ENCODE results near the gene ATP10A.
"Not testable (repeated sequence)": the region's sequence is repeated elsewhere in the genome, so short reads cannot be mapped to it uniquely, and the experiment has no call there.

Gene ATP10A

DNA sequence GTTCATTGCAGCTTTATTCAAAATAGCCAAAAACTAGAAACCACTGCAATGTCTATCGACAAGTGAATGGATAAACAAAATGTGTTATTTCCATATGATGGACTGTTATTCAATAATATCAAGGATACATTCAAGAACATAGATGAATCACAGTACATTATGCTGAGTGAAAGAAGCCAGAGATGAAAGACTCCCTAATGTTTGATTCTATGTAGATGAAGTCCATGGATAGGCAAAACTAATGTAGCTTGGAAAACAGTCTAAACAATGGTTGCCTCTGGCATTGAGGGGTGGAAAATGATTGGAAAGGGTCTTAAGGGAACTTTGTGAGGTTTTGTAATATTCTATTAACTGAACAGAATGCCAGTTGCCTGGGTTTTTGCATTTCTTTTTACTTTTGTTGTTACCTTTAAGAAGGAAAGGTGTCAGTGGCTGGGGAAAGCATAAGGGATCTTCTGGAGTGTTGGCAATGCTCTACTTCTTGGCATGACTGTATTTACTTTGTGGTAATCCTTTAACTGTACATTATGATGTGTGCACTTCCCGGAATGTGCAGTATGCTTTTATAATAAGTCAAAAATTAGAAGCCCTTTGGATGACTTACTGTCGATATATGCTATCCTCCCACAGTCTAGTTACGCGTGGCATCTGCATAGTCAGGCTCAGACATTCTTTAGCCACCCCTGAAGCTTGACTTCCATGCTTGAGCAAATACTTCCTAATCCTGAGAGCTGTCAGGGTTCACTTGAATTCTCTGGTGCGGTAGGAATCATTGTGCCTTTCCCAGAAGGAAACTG is 20.5 kb upstream of the ATP10A start:
- DNase-seq (ENCODE audit: low spot score) = peak; percentile 61

DNA sequence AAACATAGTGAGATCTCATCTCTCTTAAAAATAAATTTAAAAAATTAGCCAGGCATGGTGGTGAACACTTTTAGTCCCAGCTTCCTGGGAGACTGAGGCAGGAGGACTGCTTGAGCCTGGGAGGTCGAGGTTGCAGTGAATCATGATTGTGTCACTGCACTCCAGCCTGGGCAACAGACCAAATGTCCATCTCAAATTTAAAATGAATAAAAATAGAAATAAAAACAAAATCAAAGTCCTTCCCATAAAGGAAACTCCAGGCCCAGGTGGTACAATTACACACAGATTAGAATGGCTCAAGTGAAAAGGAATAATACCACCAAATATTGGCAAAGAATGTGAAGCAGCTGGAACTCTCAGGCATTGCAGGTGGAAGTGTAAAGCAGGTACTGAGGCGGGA is 19.3 kb upstream of the ATP10A start:
- no peak for DNase-seq (ENCODE audit: low spot score)

DNA sequence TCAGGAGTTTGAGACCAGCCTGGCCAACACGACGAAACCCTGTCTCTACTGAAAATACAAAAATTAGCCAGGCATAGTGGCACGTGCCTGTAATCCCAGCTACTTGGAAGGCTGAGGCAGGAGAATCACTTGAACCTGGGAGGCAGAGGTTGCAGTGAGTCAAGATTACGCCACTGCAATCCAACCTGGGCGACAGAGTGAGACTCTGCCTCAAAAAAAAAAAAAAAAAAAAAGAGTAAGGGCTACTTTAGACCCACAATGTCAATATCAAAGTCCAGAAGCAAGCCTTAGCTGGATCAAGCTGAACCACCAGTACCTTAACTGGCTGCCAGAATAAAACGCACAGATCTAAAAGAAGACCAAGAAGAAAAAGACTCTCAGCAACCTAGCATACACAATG is 17.8 kb upstream of the ATP10A start:
- not testable (repeated sequence) for DNase-seq (ENCODE audit: low spot score)

DNA sequence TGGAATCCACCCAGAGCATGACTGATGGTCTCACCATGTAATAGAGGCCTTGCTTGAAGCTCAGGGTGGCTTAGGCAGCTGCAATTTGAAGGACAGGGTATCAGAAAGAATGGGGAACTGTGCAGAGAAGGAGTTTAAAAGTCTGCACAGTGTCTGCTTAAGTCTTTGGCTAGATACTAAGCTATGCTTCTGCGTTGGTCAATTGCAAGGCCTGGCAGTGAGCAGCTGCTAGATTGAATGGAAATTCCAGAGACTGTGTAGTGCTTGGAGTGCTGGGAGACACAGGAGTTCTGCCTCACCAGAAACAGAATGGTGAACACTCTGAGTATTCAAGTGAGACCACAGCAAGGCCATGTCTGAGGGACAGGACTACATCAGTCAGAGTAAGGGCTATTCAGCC is 17.3 kb upstream of the ATP10A start:
- no peak for DNase-seq (ENCODE audit: low spot score)

DNA sequence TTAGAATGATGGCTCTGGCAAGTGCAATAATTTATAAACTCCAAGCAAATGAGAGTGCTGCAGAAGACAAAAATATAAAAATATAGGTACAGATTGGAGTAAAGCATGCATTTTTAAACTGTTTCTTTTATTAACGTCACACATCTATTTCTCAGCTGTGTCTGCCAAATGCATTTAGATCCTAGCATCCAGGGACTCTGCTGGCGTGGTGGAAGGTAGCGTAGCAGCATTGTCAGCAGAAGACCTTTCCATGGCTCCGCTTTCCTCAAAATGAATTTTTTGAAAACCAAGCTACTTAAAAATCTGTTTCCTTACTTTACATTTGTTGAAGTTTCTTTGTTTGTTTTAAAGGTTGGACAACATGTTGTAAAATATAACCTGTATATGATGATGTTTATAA is 16.3 kb upstream of the ATP10A start:
- no peak for DNase-seq (ENCODE audit: low spot score)

DNA sequence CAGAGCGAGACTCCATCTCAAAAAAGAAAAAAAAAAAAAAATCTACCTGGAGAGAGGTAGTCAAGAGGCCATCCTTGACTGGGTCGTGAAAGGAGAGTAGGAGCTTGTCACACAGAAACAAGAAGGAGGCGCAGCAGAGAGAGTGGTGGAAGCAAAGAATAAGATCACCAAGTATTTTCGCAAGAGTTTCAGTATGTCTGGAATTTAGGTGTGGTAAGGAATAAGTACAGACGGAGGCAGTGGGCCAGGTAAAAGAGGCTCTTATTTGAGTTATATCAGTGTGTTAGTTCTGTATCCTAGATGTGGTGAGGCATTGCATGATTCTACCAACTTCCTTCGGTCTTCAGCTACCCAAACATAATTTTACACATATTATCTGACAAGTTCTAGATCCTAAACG is 14.6 kb upstream of the ATP10A start:
- no peak for DNase-seq (ENCODE audit: low spot score)

DNA sequence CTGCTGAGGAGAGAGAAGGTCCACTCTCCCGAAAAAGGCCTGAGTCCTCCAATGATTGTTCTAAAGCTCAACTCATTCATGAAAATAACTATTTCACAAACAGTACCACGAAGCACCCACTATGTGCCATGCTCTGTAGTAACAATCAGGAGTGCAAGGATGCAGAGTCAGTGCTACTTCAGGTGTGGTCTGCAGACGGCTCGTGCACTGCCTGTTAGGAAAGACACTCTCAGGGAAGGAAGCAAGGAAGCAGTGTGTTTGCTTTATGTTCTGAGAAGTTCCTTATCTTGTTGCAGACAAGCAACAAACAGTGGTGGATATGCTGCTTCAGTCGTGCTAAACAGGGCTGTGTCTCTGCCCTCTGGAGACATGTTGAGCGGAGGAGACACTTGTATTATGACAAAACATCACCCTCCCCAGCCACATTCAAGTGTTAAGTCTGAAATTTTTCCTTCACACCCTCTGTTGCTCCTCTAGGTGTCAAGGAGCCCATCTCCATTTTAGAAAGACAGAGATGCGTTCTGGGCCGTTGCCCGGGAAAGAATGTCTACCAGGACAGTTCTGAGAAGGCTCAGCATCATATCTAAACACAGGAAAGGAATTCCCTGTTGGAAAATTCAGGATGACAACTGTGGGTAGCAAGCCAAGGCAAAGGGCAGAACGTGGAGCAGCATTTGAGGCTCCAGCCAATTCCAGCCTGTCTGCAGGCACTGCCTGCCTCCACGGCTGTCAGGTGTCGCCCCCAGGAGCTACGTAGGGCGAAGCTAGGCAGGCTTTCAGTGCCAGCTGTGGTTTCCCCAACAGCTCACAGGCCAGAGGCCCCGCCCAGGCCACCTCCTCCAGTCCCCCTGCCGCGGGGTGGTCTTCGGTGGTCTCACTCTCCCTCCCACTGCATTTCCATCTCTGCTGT is 13.4 kb upstream of the ATP10A start:
- no peak for DNase-seq (ENCODE audit: low spot score)

DNA sequence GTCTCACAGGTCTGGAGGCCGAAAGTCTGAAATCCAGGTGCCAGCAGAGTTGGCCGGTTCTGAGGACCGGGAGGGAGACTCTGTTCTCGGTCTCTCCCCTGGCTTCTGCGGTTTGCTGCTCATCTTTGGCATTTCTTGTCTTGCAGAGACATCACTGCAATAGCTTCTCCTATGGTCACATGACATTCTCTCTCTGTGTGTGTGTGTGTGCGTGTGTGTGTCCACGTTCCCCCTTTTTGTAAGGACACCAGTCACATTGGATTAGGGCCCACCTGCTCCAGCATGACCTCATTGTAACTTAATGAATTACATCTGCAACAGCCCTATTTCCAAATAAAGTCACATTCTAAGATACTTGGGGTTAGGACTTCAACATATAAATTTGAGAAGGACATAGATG is 12.4 kb upstream of the ATP10A start:
- no peak for DNase-seq (ENCODE audit: low spot score)

DNA sequence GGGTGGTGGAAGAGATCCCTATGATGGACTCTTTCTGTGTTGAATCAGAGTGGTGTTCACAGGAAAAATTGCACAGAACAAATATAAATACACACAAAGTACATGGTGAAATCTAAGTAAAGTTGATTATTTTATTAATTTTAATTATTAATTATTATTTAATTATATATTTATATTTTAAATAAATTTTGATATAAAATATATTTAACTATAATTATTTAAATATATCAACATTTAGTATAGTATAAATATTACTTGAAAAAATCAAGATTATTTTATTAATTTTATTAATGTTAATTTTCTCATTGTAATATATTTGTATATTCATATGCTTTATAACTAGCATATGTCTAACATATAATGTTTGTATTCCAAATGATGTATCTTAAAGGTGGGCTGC is 11.3 kb upstream of the ATP10A start:
- no peak for DNase-seq (ENCODE audit: low spot score)

DNA sequence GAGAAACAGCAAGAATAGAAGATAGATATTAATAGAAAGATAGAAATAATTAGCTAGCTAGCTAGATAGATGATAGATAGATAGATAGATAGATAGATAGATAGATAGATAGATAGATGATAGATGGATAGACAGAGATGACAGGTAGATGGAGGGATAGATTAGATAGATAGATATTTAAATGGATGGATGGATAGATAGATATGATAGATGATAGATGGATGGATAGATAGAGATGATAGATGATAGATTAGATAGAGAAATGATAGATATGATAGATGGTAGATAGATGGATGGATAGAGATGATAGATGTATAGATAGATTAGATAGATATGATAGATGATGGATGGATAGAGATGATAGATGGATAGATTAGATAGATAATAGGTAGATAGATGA is 8.3 kb upstream of the ATP10A start:
- DNase-seq (ENCODE audit: low spot score) = no peak

DNA sequence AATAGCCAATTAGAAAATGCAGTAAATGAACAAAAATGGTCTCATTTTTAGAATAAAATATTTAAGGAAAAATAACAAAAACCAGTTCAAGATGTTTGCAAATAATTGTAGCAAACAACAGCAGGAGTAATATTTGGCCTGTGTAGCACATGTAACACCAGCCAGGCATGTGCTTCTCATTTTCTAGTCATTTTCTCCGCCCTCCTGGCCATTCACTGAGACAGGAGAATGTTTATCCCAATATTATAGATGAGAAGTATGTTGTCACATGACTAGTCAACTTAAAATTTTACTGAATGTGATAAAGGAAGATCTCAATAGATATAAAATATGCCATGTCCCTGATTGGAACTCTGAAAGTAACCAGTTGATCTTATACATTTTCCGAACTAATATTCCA is 7.8 kb upstream of the ATP10A start:
- no peak for DNase-seq (ENCODE audit: low spot score)

DNA sequence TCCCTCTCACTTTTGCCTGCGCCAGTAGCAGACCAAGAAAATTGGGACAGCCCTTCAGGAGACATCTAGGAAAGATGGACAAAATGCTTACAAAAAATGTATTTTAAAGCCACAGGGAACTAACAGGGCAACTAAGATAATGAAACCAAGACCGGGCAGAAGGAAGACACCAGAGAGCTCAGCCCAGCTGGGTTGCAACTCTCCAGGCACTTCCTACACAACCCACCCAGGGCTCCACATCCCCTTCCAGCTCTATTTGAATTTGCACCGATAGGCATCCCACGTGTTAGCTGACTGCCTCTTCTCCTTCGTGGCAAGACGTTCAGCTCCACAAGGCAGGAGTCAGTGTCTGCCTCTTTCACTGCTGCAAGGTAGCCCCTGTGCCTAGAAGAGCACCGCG is 6.6 kb upstream of the ATP10A start:
- DNase-seq (ENCODE audit: low spot score) = no peak

DNA sequence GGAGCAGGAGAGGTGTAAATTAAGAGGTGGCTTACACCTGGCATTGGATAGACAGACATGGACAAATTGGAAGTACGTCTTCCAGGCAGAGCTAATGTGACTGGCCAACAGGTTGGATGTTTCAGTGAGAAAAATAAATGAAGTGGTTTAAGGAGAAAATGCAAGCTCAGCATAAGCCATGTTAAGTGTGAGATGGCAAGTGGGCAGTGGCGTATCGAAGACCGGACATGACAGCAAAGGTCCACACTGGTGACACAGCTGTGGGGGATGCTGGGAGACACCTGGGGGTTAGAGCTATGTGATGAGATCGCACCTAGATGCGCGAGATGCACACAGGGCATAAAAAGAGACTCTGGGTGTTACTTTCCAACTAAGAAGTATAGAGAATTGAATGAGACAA is 3.7 kb upstream of the ATP10A start:
- DNase-seq (ENCODE audit: low spot score) = no peak

DNA sequence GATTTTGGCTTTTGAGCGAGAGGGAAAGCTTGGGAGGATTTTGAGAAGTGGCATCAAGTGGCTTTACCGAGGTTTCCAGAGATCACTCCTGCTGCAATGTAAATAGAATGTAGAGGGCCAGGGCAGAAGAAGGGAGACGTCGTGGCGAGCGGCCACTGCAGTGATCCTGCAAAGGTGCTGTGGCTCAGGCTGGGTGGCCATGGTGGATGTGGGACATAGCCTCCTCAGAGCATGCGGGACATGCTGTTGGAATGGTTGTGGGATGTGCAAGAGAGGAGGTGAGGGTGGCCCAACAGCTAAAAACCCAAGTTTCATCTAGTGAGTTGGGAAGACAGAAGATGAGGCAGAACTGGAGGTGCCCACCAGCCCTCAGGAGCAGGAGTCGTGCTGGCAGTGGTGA is 3.1 kb upstream of the ATP10A start:
- DNase-seq (ENCODE audit: low spot score) = no peak

DNA sequence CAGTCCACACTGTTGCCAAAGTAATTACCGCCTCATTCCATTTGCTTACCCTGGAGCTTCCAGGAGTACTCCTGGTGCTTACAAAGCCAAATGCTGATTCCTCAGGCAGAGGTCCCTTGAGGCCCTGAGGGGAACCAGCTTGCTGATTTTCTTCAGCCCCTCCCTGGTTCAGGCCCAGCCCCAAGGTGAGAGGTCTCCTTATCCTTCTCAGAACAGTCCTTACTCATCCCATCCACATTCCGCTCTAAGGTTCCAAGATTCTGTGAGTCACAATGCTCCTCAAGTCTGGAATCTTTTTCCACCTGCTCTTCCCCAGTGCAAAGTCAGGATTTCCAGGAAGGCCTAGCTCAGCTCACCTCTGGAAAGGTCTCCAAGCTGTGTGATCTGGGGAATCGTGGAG is 1.8 kb upstream of the ATP10A start:
- DNase-seq (ENCODE audit: low spot score) = no peak

DNA sequence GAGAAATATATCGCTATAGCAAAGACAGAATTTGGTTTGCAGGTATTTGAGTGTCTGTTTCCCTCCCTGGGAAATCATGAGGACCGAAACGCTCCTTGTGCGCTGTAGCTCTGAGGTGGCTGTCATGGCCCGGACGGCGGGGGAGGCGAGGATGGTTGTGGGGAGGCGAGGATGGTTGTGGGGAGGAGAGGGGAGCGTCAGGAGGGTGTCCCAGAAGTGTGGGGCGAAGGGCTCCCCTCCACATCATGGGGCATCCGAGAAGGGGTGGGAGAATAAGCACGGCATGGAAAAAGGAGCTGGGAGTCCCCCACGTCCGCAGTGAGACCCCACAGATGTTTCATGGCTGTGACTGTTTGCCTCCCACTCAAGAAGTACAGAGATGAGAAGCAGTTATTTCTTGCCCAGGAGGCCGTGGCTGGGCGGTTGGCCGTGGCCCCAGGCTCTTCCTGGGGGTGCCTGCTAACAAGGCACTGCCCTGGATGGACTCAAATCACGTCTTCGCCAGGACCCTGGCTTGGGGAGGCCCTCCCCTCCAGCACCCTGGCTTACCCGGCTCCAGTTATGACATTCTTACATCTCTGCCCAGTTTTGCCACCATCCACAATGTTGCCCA is 947 bp upstream of the ATP10A start:
- no peak for DNase-seq (ENCODE audit: low spot score)

DNA sequence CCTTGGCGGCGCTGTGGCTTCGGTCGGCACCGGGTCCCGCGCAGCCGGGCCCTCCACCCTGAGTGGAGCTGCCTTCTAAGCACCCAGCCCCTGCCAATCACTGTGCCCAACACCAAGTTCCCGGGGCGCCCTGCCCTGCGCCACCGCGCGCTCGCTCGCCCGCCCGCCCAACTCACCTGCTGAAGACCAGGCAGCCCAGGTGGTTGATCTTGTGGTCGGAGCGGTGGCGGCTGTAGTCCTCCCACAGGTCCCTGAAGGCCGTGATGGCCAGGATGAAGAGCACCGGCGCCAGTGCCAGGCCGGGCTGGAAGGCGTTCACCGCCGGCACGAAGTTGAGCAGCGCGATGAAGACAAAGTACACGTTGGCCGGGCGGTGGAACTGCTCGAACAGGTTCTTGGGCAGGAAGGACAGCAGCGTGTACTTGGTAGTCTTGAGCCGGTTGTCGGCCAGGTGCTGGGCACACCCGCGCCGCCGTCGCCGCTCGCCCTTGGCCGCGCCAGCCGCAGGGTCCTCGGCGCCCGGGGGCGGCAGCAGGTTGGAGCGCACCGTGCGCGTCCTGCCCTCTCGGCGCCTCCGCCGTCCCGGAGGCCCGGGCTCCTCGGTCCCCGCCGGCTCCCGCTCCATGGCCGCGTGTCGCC is 536 bp downstream of the ATP10A start:
- no peak for DNase-seq (ENCODE audit: low spot score)

DNA sequence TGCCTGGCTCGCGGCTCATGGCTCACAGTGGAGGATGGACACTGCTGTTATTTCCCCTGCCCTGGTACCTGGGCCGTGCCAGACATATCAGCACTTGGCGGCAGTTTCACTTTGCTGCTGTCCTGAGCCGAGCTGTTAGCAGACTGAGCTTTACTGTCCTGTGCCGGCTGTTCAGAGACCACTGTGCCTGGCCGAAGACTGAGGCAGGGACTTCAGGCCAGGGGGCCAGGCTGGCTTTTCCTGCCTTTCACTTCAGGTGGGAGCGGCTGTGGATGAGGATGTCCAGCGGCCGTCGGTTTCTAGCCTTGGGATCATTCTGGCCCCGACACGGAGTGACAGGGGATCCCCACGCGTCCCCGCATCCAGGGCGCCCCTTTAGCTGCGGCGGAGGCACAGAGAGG is 1.1 kb downstream of the ATP10A start:
- DNase-seq (ENCODE audit: low spot score) = no peak

DNA sequence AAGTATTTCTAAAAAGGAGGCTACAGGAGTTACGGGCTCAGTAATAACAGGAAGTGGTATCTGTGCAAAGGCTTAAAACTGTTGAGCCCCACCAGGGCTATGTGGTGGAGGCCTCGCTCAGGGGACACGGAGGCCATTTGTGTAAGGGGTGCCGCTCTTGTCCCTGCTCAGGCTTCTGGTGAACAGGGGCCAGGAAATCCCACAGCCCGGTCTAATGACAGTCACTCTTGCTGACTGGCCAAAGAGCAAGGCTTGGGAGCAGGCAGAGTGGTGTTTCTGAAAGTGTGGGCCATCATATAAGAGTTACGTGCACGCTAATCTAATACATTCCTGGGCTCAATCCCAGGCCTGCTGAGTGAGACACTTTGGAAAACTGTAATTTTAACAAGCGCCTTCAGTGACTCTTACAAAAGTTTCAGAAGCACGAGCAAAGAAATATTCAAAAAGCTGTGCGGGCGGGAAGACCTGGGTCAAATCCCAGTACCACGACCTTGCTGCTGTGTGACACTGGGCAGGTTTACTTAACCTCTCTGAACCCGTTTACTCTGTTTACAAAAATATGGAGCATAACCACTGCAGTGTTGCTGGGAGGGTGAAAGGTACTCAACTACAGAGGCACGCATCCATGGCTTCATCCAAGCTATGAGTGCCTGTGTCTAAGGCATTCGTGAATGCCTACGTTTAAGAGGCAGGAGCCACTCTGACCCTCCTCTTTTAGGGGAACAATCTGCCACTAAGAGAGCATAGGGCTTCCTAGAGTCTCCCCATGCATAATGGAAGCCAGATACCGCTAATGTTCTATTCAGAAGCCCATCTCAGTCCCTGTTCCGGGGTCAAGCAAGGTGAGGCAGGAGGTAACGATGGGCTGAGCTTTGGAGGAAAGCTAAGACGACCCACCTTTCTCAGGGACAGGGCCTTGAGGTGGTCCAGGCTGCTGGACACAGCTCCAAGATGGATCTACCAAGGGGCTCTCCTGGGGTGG is 2.0 kb downstream of the ATP10A start:
- DNase-seq (ENCODE audit: low spot score) = no peak

DNA sequence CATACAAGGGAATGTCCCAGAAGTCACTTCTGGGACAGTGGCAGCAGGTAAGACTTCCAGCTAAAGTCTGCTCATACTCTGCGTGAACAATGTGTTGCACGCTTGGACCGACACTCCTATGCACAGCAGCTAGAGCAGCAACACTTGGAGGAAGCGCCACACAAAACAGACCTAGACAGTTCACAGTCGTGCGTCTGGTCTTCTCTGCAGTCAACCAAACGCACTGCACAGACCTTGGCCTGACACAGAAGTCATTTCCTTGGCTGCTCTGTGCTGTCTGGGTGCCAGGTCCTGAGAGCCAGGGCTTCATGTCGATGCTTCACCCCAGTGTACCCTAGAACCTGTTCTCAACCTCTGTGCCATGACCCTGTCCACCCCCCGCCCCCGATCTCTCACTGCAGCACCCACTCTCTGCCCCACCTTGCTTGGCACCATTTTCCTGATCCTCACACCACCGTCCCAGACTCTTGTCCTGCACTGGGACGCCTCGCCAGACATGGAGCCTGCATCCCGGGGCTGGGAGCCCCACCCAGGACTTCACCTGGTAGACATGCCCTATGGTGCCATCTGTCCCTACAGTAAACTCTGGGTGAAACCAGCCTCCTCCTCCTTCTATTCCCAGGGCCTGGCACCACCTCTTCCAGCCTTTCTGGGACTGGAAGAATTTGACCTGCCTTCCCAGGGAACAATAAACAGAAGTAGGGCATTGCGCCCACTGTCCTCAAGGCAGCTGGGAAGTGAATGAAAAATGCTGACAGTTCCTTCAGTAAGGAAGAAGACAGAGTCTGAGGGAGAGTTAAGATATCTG is 3.1 kb downstream of the ATP10A start:
- no peak for DNase-seq (ENCODE audit: low spot score)
